Measurements from ENCODE around the gene BRCA1. TPM values are rescaled to one million over a fixed set of nuclear protein-coding genes. Genes with fewer than 3 reads are reported as not detected.

BRCA1 gene
- 11.3 and 12.9 TPM in 2 replicates for total RNA-seq
- polyA plus RNA-seq = 7.2 and 7.4 TPM in 2 replicates

- Histone ChIP-seq H3K27ac (peak within 1 kb of the TSS; percentile 42), H3K27me3 (no peaks in the 10 kb centered on the region)
- TF ChIP-seq CTCF (IDR thresholded peaks at IDR 0.05; ENCODE audit: low read depth, low read length) = no peak
These were observed at the start of gene BRCA1 for GRCh38 chr17:43125133-43125966. TSS of gene BRCA1 (minus strand) at chr17:43125364. CDS start at chr17:43124096, 1,268 bp downstream.

GRCh38 chr17:43171586-43172487 is 46.7 kb upstream of the BRCA1 start:
- Histone ChIP-seq H3K4me1 (ENCODE audit: low read depth) (peaks cover 13% of the 10 kb centered on the region), H3K27ac (peak overlapping the region; percentile 98), H3K4me3 (peak overlapping the region; percentile 82), H3K36me3 (peaks cover 10% of the 10 kb centered on the region), H3K27me3 (no peaks in the 10 kb centered on the region), H3K9me3 (ENCODE audit: low read depth) (no peaks in the 10 kb centered on the region)
- peak; percentile 32 to 96 for DNase-seq (ENCODE audit: low read depth in 1 of 2, low spot score in 1 of 2)
- peak; percentile 38 for TF ChIP-seq CTCF (IDR thresholded peaks at IDR 0.05; ENCODE audit: low read depth, low read length)

More at GRCh38 chr17:43125133-43125966, at the start of gene BRCA1:
- Histone ChIP-seq H3K4me3 (peak within 1 kb of the TSS; percentile 50), H3K36me3 (no peaks in the 10 kb centered on the region), H3K4me1 (ENCODE audit: low read depth) (no peaks in the 10 kb centered on the region), H3K9me3 (ENCODE audit: low read depth) (no peaks in the 10 kb centered on the region)
- peak; percentile 98 to 99 for DNase-seq (ENCODE audit: low read depth in 1 of 2, low spot score in 1 of 2)

- Histone ChIP-seq H3K9me3 (ENCODE audit: low read depth) (no peaks in the 10 kb centered on the region), H3K27me3 (no peaks in the 10 kb centered on the region), H3K4me1 (ENCODE audit: low read depth) (peaks cover 13% of the 10 kb centered on the region), H3K27ac (peak within 1 kb of the TSS; percentile 98), H3K36me3 (peaks cover 5% of the 10 kb centered on the region), H3K4me3 (peak within 1 kb of the TSS; percentile 82)
- peak; percentile 18 for TF ChIP-seq CTCF (IDR thresholded peaks at IDR 0.05; ENCODE audit: low read depth, low read length)
- DNase-seq (ENCODE audit: low read depth in 1 of 2, low spot score in 1 of 2) = peak; percentile 97 to 99
These were observed 45.8 kb upstream of the BRCA1 start, which contains the start of gene NBR1 for GRCh38 chr17:43170766-43171585. TSS of gene NBR1 (plus strand) at chr17:43171214. CDS start at chr17:43175800, 4,586 bp downstream.

- H3K27ac ChIP-seq = peak overlapping the region; percentile 98
These were observed 45.1 kb upstream of the BRCA1 start for GRCh38 chr17:43170140-43170765.

More at GRCh38 chr17:43170140-43170765, 45.1 kb upstream of the BRCA1 start:
- no peak for TF ChIP-seq CTCF (IDR thresholded peaks at IDR 0.05; ENCODE audit: low read depth, low read length)
- Histone ChIP-seq H3K4me1 (ENCODE audit: low read depth) (peaks cover 13% of the 10 kb centered on the region), H3K9me3 (ENCODE audit: low read depth) (no peaks in the 10 kb centered on the region), H3K4me3 (peak overlapping the region; percentile 82), H3K36me3 (peaks cover 1% of the 10 kb centered on the region), H3K27me3 (no peaks in the 10 kb centered on the region)
- peak; percentile 95 to 98 for DNase-seq (ENCODE audit: low read depth in 1 of 2, low spot score in 1 of 2)

Data from cardiac muscle cell (in vitro differentiated cells and primary cell).